ENCODE data around the gene MGAT5.

DNA sequence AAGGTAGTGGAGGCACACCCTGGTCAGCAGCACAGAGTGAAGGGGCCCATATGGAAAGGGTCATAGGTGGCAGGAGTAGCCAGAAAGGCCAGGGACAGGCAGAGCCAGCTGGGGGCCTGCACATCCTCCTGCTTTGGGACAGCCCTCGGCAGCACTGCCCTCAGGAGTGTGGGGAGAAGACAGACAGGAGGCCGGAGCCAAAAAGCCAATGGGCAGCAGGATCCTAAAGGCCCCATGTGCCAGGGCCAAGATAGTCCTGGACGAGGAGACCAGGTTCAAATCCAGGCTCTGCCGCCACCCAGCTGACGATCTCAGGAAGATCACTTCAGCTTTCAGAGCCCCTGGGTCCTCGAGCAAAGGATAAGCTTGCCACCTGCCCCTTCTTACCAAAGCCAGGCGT is 244.8 kb downstream of the MGAT5 start:
- TF ChIP-seq POLR2A (IDR thresholded peaks at IDR 0.05; ENCODE audit: low read depth), result no peak
- TF ChIP-seq, protein P1, sequence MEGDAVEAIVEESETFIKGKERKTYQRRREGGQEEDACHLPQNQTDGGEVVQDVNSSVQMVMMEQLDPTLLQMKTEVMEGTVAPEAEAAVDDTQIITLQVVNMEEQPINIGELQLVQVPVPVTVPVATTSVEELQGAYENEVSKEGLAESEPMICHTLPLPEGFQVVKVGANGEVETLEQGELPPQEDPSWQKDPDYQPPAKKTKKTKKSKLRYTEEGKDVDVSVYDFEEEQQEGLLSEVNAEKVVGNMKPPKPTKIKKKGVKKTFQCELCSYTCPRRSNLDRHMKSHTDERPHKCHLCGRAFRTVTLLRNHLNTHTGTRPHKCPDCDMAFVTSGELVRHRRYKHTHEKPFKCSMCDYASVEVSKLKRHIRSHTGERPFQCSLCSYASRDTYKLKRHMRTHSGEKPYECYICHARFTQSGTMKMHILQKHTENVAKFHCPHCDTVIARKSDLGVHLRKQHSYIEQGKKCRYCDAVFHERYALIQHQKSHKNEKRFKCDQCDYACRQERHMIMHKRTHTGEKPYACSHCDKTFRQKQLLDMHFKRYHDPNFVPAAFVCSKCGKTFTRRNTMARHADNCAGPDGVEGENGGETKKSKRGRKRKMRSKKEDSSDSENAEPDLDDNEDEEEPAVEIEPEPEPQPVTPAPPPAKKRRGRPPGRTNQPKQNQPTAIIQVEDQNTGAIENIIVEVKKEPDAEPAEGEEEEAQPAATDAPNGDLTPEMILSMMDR (IDR thresholded peaks at IDR 0.05), result no peak
